Measurements from ENCODE around the gene PTPN3. TPM values are rescaled to one million over a fixed set of nuclear protein-coding genes. Genes with fewer than 3 reads are reported as not detected.

Gene PTPN3, protein sequence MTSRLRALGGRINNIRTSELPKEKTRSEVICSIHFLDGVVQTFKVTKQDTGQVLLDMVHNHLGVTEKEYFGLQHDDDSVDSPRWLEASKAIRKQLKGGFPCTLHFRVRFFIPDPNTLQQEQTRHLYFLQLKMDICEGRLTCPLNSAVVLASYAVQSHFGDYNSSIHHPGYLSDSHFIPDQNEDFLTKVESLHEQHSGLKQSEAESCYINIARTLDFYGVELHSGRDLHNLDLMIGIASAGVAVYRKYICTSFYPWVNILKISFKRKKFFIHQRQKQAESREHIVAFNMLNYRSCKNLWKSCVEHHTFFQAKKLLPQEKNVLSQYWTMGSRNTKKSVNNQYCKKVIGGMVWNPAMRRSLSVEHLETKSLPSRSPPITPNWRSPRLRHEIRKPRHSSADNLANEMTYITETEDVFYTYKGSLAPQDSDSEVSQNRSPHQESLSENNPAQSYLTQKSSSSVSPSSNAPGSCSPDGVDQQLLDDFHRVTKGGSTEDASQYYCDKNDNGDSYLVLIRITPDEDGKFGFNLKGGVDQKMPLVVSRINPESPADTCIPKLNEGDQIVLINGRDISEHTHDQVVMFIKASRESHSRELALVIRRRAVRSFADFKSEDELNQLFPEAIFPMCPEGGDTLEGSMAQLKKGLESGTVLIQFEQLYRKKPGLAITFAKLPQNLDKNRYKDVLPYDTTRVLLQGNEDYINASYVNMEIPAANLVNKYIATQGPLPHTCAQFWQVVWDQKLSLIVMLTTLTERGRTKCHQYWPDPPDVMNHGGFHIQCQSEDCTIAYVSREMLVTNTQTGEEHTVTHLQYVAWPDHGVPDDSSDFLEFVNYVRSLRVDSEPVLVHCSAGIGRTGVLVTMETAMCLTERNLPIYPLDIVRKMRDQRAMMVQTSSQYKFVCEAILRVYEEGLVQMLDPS
- 0.48 TPM for polyA plus RNA-seq (2012; ENCODE audit: insufficient read length, low read depth)

DNA sequence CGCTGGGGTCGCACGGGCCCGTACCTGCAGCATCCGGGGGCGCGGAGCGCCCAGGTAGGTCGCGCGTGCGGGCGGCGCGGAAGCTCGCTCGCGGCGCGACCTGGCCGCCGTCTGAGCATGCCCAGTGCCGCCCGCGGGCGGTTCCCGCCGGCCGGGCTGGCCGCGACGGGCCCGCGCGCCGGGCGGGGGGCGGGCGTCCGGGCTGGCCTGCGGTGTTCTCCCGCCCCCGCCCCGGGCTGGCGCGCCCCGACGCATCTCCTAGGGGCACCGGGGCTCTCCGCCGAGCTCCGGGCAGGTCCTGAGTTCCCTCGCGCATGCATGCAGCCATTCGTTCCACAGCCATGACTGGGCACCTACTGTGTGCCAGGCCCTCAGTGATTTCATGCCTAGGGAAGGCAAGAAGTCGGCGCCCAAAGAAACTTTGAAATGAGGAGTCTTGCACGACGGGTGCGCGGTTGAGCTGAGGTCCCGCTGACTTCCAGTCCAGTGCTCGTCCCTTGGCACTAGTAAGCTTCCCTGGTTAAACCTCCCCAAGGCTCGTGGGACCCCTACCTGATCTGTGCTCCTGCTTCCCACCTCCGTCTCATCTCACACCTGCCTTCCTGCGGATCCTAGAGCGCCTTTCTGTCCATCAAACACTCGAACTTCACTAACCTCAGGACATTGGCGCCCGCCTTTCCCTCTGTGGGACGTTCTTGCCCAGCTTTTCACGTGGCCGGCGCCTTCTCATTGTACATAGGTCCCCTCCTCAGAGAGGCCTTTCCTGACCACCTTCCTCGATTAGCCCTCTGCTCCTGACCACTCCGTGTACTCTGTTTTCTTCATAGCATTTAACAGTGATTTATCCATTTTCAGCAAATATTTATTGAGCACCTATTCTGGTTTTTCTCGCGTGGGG lies at the start of gene PTPN3:
Gene PTPN3, minus strand, starts transcription at position 113 of the 898 bp plus-strand sequence. CDS start 34,873 bp downstream, outside the sequence.
- TF ChIP-seq SIN3A (IDR thresholded peaks at IDR 0.05; ENCODE audit: borderline replicate concordance, insufficient read depth, low read length): no peak
- no peak for TF ChIP-seq POLR2AphosphoS5 (IDR thresholded peaks at IDR 0.05; ENCODE audit: low read depth, low read length)
- no peak for TF ChIP-seq FOXP2 (optimal IDR thresholded peaks at IDR 0.05; ENCODE audit: borderline replicate concordance, extremely low read depth, extremely low read length, insufficient read depth)
- TF ChIP-seq TAF1 (IDR thresholded peaks at IDR 0.05; ENCODE audit: borderline replicate concordance, insufficient read depth, low read length): no peak
- TF ChIP-seq, protein P1, sequence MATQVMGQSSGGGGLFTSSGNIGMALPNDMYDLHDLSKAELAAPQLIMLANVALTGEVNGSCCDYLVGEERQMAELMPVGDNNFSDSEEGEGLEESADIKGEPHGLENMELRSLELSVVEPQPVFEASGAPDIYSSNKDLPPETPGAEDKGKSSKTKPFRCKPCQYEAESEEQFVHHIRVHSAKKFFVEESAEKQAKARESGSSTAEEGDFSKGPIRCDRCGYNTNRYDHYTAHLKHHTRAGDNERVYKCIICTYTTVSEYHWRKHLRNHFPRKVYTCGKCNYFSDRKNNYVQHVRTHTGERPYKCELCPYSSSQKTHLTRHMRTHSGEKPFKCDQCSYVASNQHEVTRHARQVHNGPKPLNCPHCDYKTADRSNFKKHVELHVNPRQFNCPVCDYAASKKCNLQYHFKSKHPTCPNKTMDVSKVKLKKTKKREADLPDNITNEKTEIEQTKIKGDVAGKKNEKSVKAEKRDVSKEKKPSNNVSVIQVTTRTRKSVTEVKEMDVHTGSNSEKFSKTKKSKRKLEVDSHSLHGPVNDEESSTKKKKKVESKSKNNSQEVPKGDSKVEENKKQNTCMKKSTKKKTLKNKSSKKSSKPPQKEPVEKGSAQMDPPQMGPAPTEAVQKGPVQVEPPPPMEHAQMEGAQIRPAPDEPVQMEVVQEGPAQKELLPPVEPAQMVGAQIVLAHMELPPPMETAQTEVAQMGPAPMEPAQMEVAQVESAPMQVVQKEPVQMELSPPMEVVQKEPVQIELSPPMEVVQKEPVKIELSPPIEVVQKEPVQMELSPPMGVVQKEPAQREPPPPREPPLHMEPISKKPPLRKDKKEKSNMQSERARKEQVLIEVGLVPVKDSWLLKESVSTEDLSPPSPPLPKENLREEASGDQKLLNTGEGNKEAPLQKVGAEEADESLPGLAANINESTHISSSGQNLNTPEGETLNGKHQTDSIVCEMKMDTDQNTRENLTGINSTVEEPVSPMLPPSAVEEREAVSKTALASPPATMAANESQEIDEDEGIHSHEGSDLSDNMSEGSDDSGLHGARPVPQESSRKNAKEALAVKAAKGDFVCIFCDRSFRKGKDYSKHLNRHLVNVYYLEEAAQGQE (IDR thresholded peaks at IDR 0.05; ENCODE audit: insufficient read depth in 1 of 2, low read depth in 2 of 2, low read length in 2 of 2): no peak

DNA sequence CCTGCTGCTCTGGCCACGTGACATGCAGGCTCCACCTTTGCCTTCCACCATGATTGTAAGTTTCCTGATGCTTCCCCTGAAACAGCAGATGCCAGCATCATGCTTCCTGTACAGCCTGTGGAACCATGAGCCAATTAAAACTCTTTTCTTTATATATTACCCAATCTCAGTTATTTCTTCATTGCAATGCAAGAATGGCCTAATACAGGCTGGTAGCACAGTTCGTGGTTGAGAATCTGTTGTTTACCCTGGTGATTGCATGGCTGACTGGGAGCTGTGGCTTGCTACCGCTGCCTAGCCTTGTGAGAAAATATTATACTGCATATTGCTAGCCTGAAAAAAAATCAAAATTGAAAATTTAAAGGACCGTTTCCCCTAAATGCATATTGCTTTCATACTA lies 44.8 kb upstream of the PTPN3 start:
- TF ChIP-seq FOXP2 (optimal IDR thresholded peaks at IDR 0.05; ENCODE audit: borderline replicate concordance, extremely low read depth, extremely low read length, insufficient read depth) (no peak), TAF1 (IDR thresholded peaks at IDR 0.05; ENCODE audit: borderline replicate concordance, insufficient read depth, low read length) (no peak), SIN3A (IDR thresholded peaks at IDR 0.05; ENCODE audit: borderline replicate concordance, insufficient read depth, low read length) (no peak), POLR2AphosphoS5 (IDR thresholded peaks at IDR 0.05; ENCODE audit: low read depth, low read length) (no peak)
- TF ChIP-seq, protein P1 (IDR thresholded peaks at IDR 0.05; ENCODE audit: insufficient read depth in 1 of 2, low read depth in 2 of 2, low read length in 2 of 2): no peak

DNA sequence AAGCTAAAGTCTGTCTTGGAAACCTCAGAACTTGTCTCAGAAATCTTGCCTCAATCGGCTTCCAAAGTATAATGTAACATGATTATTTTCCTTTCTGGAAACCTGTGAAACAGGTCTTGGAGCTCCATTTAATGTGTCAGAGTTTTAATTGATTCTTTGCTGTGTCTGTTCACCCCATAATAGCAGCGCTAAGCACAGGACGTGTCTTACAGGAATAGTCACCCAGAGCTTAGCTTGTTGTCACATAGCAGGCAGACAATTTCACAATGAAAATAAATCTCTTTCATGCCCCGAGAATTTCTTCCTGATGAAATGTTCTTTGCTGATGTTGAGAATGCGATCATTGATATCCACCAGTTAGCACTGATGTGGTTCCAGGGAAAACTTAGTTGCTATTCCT lies 40.2 kb upstream of the PTPN3 start:
- no peak for TF ChIP-seq POLR2AphosphoS5 (IDR thresholded peaks at IDR 0.05; ENCODE audit: low read depth, low read length)
- no peak for TF ChIP-seq SIN3A (IDR thresholded peaks at IDR 0.05; ENCODE audit: borderline replicate concordance, insufficient read depth, low read length)
- no peak for TF ChIP-seq FOXP2 (optimal IDR thresholded peaks at IDR 0.05; ENCODE audit: borderline replicate concordance, extremely low read depth, extremely low read length, insufficient read depth)
- TF ChIP-seq TAF1 (IDR thresholded peaks at IDR 0.05; ENCODE audit: borderline replicate concordance, insufficient read depth, low read length): no peak
- TF ChIP-seq, protein P1 (IDR thresholded peaks at IDR 0.05; ENCODE audit: insufficient read depth in 1 of 2, low read depth in 2 of 2, low read length in 2 of 2): no peak

DNA sequence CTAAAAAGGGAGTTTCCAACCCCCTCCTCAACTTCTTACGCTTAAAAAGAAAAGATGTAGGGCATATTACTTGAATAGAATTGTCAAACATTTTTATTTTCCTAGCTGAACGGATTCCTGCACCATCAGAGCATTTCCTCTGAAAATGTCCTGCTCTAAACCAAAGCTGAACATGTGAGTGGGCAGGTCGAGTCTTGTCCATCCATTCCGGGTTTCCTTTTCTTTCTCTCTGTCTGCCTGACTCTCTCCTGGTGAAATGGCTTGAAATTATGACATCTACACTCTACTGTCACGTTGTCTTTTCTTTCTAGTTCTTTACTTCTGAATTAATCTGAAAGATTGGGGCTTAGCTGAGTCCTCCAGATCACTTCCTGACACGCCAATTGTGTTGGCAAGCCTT lies 39.2 kb upstream of the PTPN3 start:
- TF ChIP-seq SIN3A (IDR thresholded peaks at IDR 0.05; ENCODE audit: borderline replicate concordance, insufficient read depth, low read length) (no peak), POLR2AphosphoS5 (IDR thresholded peaks at IDR 0.05; ENCODE audit: low read depth, low read length) (no peak), TAF1 (IDR thresholded peaks at IDR 0.05; ENCODE audit: borderline replicate concordance, insufficient read depth, low read length) (no peak), FOXP2 (optimal IDR thresholded peaks at IDR 0.05; ENCODE audit: borderline replicate concordance, extremely low read depth, extremely low read length, insufficient read depth) (no peak)
- TF ChIP-seq, protein P1 (IDR thresholded peaks at IDR 0.05; ENCODE audit: insufficient read depth in 1 of 2, low read depth in 2 of 2, low read length in 2 of 2): no peak
